HG02678 (cell line): Measurements from ENCODE around the gene RBL1.

Experiments used
- ATAC-seq: cut with Tn5 transposase; IDR thresholded peaks from one replicate; pipeline ENCODE4 v1.9.1; 2021; ENCODE audit warnings: mild to moderate bottlenecking, moderate library complexity; ENCODE audit not compliant: unreplicated experiment

RBL1 gene

GRCh38 chr20:36951979-36952738 is 143.6 kb downstream of the RBL1 start:
- no peak for ATAC-seq

- peak; percentile 91 for ATAC-seq
These were observed 144.4 kb downstream of the RBL1 start, which contains the start of gene SAMHD1 for GRCh38 chr20:36951198-36951978. SAMHD1 (minus strand) TSS chr20:36951708; CDS start chr20:36951643, 65 bp downstream.

- ATAC-seq = no peak
These were observed 145.2 kb downstream of the RBL1 start for GRCh38 chr20:36950414-36951197.
